GM19351 (cell line): ENCODE results near the gene LDLRAP1.

Source experiments
- ATAC-seq: cut with Tn5 transposase; IDR thresholded peaks from one replicate; pipeline ENCODE4 v1.9.1; 2021; ENCODE audit warnings: mild to moderate bottlenecking, moderate library complexity; ENCODE audit not compliant: unreplicated experiment

LDLRAP1 gene

DNA sequence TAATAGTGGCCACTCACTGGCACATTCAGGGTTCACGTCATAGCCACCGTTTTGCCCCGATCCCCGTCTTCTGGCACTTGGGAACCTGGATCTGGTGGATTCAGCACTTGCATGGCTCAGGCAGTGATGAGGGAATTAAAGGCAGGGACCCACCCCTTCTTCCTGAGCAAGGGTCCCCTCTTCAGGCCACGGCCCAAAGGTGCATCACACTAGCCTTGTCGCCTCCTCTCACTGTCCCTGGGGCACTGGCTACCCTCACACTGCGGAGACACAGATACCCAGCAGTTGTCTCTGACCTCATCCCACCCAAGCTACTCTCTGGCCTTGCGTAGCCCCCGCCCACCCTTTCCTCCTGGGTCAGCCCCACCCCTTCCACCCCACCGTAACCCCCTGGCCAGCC lies 19.9 kb upstream of the LDLRAP1 start:
- no peak for ATAC-seq

DNA sequence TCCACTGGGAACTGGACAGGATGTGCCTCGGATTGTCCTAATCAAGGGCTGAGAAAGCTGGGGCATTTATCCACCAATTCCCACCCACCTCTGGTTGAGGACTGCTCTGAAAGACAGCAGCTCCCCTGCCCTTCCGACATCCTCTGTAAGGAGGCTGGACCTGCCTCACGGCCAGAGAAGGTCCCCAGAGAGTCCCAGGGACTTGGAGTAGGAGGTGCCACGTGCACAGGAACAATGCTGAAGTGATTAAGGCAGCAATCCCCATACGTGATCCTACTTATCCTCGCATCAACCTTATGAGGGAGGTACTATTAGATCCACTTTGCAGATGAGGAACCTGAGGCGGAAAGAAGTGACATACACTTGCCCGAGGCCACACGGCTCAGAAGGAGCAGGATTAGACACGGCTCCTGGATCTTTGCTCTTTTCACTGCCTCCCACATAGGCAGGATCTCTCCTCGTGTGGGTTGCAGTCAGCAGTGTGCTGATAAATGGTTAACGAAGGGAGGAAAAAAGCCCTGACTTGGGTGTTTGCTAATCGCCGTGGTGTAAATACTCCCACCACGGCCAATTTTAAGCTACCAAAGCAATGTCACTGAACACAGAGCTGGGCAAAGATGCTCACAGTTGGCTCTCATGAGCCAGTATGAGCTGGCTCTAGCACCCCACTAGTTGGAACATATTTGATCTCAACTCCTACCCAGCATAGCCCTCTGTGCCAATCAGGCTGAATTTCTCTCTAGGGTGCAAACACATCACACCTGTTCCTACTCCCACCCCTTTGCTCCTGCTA lies 18.6 kb upstream of the LDLRAP1 start:
- no peak for ATAC-seq

DNA sequence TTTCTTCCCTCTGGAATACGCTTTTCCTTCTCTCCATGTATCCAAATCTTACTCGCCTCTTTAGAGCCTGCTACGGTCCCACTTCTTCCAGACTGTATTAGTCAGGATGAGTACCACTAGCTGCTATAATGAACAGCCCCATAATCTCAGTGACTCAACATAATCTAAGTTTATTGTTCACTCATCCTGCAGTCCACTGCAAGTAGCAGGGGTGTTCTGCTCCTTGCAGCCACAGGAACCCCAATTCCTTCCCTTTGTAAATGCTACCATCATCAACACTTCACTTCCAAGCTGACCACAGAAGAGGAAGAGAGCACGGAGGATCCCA lies 18.1 kb upstream of the LDLRAP1 start:
- ATAC-seq = no peak

DNA sequence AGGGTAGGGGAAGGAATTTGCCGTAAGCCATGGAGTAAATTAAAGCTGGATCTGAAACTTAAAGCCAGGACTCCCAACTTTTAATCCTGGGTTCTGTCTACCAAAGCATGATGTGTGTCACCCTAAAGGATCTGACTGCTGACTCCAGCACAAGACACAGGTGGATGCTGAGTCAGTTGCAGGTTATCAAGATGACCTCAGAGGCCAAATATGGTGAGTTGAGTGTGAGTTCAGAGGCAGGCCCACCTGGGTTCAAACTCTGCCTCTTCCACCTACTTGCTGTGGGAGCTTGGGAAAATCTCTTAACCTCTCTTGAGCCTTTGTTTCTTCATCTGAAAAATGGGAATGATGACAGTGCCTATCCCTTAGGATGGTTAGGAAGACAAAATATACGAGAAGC lies 16.7 kb upstream of the LDLRAP1 start:
- ATAC-seq = no peak

DNA sequence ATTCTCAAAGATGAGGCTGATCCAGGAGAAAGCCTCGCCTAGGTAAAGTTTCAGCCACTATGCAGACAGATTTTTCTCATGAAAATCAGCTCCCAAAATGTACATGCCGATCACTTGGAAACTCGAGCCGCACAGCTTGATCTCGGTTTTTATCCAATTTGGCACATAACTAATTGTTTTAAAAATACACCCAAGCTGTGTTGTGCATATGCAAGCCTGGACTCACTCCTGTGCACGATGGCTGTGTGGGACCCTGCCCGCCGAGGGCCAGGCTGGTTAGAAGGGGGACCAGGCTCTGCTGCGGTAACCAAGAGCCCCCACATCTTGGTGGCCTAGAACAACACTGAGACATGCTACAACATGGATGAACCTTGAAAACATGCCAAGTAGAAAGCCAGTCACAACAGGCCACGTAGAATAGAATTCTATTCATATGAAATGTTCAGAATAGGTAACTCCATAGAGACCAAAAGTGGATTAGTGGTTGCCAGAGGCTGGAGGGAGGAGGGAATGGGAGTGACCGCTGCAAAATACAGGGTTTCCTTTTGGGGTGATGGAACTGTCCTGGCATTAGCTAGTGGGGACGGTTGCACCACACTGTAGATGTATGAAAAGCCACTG lies 16.1 kb upstream of the LDLRAP1 start:
- ATAC-seq = no peak

DNA sequence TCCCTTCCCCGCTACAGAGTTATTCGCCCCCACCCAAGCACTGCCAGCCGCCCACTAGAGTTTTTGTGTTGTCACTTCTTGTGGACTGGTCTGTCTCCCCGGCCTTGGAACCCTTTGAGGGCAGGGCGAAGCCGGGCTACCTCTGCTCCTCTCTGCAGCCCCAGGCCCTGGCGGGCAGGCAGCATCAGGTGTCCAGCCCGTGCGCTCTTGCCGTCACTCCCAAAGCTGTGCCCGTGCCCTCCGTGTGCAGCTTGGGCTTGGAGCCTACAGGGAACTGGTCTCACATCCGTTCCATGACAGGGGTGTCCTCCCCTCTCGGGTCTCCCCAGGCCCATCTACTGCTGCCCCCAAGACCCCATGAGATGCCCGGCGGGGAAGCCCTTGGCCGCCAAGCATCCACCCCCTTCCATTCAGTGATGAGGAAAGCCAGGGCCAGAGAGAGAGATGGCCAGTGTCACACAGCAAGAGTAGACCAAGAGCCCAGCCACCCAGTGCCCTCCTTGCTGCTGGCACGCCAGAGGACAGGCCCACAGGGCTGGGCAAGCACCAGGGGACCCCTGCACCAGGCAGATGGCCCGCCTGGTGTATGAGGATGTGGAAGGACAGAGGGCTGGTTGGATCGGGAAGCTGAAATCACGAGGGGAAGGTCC lies 15.3 kb upstream of the LDLRAP1 start:
- no peak for ATAC-seq

DNA sequence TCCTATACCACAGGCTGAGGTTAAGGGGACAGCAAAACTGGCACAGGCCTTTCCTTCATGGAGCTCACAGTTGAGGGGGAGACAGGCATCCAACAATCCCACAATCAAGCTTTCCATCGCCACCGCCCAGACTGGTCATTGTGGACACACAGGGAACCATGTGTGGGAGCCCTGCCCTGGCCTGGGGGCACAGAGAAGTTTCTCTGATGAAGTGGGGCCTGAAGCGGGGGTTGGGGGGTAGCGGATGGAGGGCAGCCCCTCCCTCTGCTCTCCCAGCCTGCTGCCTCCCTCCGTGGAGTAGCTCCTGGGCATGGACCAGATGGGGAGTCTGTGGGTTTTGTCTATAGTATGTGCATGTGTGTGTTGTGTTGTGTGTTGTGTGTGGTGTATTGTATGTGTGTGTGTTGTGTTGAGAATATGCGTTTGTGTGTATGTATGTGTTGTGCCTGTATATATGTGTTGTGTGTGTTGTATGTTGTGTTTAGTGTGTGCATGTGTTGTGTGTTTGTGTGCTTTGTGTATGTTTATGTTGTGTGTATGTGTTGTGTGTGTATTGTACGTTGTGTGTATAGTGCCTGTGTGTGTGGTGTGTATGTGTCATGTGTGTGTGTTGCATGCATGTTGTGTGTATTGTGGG lies 14.4 kb upstream of the LDLRAP1 start:
- ATAC-seq = no peak

DNA sequence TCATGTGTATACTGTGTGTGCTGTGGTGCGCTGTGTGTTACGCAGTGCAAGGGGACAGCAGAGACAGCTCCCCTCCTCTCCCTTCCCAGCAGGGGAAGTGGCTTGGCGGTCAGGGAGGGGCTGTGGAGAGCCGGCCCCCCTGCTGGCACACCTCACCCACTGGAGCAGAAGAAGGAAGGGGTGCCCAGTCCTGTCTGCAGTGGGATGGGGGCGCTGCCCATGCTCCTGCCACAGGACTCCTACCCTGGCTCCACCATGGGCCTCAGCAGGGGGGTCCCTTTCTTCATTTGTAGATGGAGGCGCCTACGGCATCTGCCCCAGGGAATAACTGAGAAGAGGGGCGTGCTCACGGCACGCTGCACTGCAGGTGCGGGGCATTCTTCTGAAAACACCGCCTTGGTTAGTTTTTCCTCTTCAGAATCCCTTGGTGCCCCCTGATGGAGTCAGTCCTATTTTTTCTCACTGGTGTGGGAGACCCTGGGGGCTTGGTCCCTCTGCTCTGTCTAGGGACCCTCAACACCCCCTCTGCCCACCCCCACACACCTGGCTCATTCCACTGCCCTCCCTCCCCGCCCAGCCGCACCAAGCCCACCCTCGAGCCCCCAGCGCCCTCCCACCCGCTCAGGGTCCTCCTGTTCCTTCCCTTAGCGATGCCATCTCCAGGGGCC lies 13.8 kb upstream of the LDLRAP1 start:
- ATAC-seq = no peak

DNA sequence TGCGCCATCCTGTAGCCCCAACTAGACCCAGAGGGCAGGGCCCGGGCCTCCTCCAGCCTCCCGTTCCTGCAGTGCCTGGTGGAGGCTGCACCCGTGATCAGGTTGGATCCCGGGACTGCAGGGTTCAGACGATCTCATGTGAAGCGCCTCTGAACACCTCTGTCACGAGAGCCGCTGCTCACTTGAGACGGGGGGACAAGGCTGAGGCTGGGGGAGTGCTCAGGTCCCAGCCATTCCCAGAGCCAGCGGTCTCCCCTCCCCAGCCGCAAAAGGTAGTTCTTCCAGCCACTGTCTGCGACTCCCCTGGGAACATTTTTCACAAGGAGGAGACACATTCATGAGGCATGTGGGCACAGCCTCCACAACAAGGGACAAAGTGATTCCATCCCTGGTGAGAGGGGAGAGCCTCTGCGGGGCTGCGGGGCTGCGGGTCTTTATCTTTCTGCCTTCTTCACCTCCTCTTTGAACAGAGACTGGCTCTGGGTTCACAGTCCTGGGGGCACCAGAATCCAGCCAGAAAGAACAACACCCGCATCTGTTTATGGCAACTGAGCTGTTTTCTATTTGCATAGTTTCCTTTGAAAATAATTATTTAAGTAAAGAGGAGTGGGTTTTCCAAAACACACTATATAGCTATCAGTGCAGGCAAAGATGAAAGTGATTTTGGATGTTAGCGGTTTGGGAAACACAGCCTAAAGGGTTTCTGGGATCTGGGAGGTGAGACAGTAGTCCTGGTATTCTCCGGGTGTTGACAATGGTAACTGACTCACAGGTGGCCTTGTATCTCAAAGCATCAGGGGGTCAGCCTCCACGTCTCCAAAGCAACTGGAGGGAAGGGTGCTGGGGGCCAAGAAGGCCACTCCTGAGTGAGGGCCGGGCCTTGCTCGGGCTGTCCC lies 13.0 kb upstream of the LDLRAP1 start:
- ATAC-seq = no peak

DNA sequence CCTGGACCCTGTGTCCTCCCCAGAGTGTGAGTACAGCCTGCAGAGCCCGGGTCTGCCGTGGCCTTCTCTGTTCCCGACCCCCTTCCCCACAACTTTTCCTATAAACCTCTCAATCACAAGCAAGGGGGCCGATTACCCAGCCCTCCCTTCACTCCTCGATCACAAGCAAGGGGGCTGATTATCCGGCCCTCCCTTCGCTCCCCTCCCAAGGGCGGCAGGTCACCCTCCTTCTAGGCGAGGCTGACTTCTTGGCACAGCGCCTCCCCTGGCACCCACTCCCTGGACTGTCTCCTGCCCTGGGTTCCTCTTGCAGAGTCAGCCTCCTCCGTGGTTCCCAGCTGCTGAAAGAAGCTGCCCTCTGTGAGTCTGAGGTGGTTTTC lies 12.3 kb upstream of the LDLRAP1 start:
- ATAC-seq = no peak

DNA sequence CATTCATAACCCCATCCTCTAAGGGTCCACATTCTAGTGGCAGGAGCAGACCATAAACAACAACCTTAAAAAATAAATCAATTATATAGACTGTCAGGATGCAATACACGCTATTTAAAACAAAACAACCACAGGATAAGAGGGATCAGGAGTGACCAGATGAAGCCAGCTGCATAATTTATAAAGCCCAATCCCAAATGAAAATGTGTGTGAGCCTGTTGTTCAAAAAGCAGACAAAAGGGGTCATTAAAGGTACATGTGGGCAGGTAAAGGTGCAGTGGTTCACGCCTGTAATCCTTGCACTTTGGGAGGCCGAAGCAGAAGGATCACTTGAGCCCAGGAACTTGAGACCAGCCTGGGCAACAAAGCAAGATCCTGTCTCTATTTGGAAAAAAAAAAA lies 10.4 kb upstream of the LDLRAP1 start:
- no peak for ATAC-seq

DNA sequence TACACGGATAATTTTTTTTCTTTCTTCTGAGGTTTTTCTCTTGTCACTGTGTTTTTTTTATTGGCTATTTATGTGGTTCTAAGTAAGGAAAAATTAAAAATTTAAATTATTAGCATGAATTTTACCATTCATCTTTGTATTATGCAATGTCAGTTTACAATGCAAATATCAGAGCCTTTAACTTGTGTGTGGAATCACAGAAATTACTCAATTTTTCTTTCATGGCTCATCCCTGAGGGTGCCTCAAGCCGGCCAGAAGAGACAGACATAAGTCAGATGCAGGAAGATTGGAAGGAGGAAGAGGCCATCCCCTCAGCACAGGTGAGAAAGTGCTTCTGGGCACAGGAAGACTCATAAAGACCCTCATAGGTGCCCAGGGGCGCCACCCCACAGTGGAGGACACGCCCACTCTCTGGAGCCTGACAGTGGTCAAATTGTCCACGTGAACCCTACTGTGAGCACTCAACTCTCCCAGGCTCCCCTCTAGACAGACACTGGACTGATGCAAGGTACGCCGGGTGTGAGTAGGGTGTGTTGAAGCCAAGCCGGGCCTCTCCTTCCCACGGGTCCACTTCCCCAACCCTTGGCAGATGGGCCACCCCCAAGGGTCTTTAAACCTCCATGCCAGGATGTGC lies 9.5 kb upstream of the LDLRAP1 start:
- no peak for ATAC-seq

DNA sequence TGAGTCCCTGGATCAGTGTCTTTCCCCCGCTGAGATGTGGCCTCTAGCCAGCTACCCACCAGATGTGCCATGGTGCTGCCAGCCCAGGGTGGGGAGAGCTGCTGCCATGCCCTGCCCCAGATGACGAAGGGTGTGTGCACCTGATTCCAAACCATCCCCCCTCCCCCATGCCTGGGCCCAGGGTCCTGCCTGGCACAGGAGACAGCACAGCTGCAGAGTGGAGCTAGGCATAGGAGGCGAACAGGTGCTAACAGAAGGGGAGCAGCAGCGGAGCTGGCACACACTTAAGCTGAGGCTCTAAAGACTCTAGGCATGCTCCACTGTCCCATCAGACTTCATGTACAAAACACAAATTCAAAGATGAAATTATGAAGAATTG lies 9.0 kb upstream of the LDLRAP1 start:
- no peak for ATAC-seq

DNA sequence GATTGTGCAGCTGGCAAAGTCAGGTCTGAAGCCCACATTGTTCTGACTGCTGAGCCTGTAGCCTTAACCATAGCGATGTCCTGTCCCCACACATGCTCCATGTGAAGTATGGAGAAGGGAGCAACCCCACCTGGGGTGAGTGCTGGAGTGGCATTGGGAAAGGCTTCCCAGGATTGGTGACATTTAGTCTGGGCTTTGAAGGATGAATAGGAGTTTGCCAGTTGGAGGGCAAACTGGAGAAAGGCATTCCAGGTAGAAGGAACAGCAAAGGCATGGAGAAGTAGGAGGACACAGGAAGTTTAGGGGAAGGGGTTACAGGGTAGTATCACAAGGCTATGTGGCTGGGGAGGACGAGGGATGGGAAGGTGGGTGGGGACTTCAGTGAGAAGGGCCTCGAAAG lies 7.3 kb upstream of the LDLRAP1 start:
- ATAC-seq = no peak

DNA sequence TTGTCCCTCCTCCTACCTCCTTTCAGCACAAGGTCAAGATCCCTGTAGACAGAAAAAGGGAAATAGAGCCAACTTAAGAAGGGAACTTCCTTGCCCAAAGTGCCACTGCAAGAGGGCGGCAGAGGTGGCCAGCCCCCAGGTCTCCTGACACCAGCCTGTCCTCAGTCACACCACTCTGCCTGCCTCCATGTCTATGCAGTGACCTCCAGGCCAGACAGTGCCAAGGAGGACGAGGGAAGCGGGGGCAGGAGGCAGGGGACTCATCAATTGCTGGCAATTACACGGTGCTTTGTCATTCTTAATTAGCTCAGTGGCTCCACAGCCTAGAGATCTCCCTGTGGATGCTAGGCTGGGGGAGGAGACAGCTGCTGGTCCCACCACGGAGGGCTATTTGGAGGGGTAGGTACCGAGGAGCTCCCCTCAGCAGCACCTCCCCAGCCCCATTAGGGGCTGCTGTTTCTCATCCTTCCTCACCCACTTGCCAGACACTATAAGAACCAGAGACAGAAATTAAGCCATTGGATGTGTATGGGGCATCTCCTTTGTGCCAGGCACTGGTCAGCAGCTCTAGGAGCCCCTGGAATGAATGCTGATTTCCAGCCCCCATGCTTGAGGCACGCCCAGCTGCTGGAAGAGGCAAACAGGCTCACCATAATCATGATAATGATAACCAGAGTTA lies 6.1 kb upstream of the LDLRAP1 start:
- ATAC-seq = no peak

DNA sequence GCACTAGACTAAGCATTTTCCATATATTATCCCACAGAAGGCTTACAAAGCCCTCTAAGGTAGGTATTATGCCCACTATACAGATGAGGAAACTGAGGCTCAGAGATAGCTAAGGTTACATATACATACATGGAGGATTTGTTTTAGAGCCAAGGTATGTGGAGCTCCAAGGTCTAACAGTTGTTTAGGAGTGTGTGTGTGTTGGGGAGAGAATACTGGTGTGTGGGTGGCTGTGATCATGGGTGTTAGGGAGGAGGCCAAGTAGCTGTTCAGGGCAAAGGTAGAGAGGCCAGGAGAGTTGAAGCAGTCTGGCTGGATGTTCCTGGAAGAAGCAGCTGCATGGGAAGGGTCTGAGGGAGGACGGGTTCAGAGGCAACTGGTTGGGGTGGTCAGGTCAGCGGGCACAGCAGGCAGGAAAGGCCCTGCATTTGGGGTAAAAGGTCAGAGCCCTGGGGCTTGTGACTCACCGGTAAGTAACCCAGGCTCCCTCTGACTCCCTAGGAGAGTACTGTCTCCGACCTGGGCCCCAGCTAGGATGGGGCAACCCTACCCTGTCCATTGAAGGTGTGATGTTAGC lies 5.1 kb upstream of the LDLRAP1 start:
- ATAC-seq = no peak

DNA sequence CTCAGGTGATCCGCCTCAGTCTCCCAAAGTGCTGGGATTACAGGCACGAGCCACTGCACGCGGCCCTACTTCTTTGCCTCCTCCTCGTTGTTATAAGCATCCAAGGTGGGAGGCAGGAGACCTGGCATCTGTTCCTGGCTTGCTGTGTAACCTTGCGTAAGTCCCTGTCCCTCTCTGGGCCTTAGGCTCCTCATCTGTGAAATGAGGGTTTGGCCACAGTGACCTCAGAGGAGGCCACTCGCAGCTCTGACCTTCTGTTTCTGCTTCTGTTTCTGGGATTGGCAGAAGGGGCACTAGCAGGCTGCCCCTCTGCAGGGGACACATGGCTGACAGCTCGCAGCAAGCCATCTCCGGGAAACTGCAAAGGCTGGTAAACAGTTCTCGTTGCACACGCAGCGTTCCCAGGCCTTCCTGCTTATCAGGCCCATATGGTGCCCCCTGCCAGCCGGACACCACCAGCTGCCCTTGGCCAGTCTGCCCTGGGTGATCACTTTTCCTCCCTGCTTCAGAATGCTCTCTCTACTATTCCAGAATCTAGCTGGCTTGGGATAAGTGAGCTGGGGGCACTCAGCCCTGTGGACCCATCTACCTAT lies 2.6 kb upstream of the LDLRAP1 start:
- ATAC-seq = no peak

DNA sequence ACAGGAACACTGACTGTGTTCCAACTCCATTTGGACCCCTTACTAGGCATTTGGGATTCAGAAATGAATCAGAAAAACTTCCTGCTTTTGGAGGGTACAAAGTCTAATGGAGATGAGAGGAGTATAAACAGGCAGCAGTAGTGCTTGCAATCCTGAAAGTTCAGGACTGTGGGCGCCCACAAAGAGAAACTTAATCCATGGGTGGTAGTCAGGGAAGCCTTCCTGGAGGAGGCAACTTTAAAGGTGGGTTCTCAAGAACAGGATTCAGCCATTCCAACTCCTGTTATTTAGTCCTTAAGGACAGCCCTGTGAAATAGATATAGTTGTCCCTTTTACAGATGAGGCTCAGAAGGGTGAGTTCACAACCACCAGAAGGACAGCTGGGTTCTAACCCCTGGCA lies 2.0 kb upstream of the LDLRAP1 start:
- no peak for ATAC-seq
